Endothelial cell of umbilical vein (primary cell): Measurements from ENCODE around the gene RAB20. TPM values are rescaled to one million over a fixed set of nuclear protein-coding genes. Genes with fewer than 3 reads are reported as not detected.
"Not testable (repeated sequence)": the region's sequence is repeated elsewhere in the genome, so short reads cannot be mapped to it uniquely, and the experiment has no call there.

Experiments
- BruUV-seq: library from RNA; stranded (reverse); fragments of 400-500 nt; replicated peaks from 2 replicates; lab custom pipeline; 2021; lab: Mats Ljungman, UMichigan
- CTCF ChIA-PET: fragments of 300-600, 350-600 bp; sonication (Branson Sonifier 250); formaldehyde crosslinking; loops from one replicate; lab custom pipeline; 2021; ENCODE audit warnings: antibody characterized with exemption, inconsistent platforms; lab: Charles Lee
- POLR2A ChIA-PET: fragments of 300-600, 350-600 bp; sonication (Branson Sonifier 250); formaldehyde crosslinking; loops from one replicate; lab custom pipeline; 2021; ENCODE audit warnings: antibody characterized with exemption, inconsistent platforms; lab: Charles Lee
- DNase-seq: peaks from one replicate; pipeline ENCODE4 v3.0.0-alpha.2; 2011; ENCODE audit warnings: low read depth, low spot score
- FAIRE-seq: peaks from 2 replicates; lab custom pipeline; 2011; peaks lifted over from hg19 to GRCh38; lab: Jason Lieb, UNC
- H2AFZ ChIP-seq: 2 replicates; pipeline ENCODE4 v1.6.0; 2012; ENCODE audit warnings: low read depth, low read length, control low read depth, inconsistent platforms
- H3K27ac ChIP-seq: 2 replicates; pipeline ENCODE4 v1.5.1; 2011; ENCODE audit warnings: low read depth, mild to moderate bottlenecking, control low read depth, low read length, moderate library complexity; ENCODE audit not compliant: insufficient read depth
- H3K27me3 ChIP-seq, 2 experiments: 2 replicates each; pipeline versions ENCODE4 v1.6.0 to v1.6.1; 2011; ENCODE audit warnings: low read length in 2 of 2, mixed read lengths in 1 of 2; ENCODE audit not compliant: control insufficient read depth in 2 of 2, insufficient read depth in 2 of 2
- H3K36me3 ChIP-seq, 2 experiments: 2 replicates in 1 of 2; 3 replicates in 1 of 2; pipeline ENCODE4 v1.5.1; 2011; ENCODE audit warnings: low read length in 2 of 2, mild to moderate bottlenecking in 1 of 2, moderate library complexity in 1 of 2; ENCODE audit not compliant: control insufficient read depth in 2 of 2, insufficient read depth in 2 of 2; ENCODE audit errors: extremely low read depth in 1 of 2
- H3K4me1 ChIP-seq: 3 replicates; pipeline ENCODE4 v1.5.1; 2011; ENCODE audit warnings: mild to moderate bottlenecking, low read length; ENCODE audit not compliant: control insufficient read depth, insufficient read depth; ENCODE audit errors: extremely low read depth
- H3K4me2 ChIP-seq: 2 replicates; pipeline ENCODE4 v1.6.1; 2011; ENCODE audit warnings: low read length, control low read depth, mixed read lengths; ENCODE audit not compliant: insufficient read depth
- H3K4me3 ChIP-seq, 3 experiments: fragments of 200-600 bp in 1 of 3; sonication (generic), shearing (Covaris generic) in 1 of 3; replicated peaks in 1 of 3; 2 replicates each; pipeline ENCODE4 v1.5.1; 2011 to 2016; ENCODE audit warnings: control low read depth in 3 of 3, low read length in 3 of 3, mild to moderate bottlenecking in 2 of 3, inconsistent platforms in 1 of 3, low read depth in 1 of 3, moderate library complexity in 1 of 3; ENCODE audit not compliant: insufficient read depth in 1 of 3
- H3K79me2 ChIP-seq: 2 replicates; pipeline ENCODE4 v1.6.0; 2012; ENCODE audit warnings: low read length, inconsistent platforms; ENCODE audit not compliant: control insufficient read depth, insufficient read depth
- H3K9ac ChIP-seq: replicated peaks from 2 replicates; pipeline ENCODE3; 2011; ENCODE audit warnings: low read length, control low read depth; ENCODE audit not compliant: insufficient read depth; ENCODE audit errors: extremely low read depth
- H3K9me1 ChIP-seq: replicated peaks from 3 replicates; pipeline ENCODE4 v1.6.0; 2011; ENCODE audit warnings: mild to moderate bottlenecking, low read length; ENCODE audit not compliant: control insufficient read depth, insufficient read depth; ENCODE audit errors: extremely low read depth
- H3K9me3 ChIP-seq: replicated peaks from 2 replicates; pipeline ENCODE4 v1.5.1; 2012; ENCODE audit warnings: low read length, inconsistent platforms; ENCODE audit not compliant: control insufficient read depth, insufficient read depth
- H4K20me1 ChIP-seq: replicated peaks from 2 replicates; pipeline ENCODE3; 2011; ENCODE audit warnings: mild to moderate bottlenecking, low read length; ENCODE audit not compliant: control insufficient read depth, insufficient read depth; ENCODE audit errors: extremely low read depth
- EZH2 ChIP-seq: IDR thresholded peaks from 2 replicates; pipeline ENCODE4 v1.6.1; 2012; ENCODE audit warnings: borderline replicate concordance, low read depth, mild to moderate bottlenecking, moderate library complexity, low read length, inconsistent platforms; ENCODE audit not compliant: severe bottlenecking
- FOS ChIP-seq: IDR thresholded peaks from 2 replicates; pipeline ENCODE4 v1.6.1; 2011; ENCODE audit warnings: mild to moderate bottlenecking, low read length, moderate library complexity, borderline replicate concordance; ENCODE audit not compliant: insufficient read depth
- GATA2 ChIP-seq: IDR thresholded peaks from 2 replicates; pipeline ENCODE4 v1.7.0; 2011; ENCODE audit warnings: low read depth, mild to moderate bottlenecking, moderate library complexity, mixed read lengths, low read length; ENCODE audit not compliant: insufficient read length, insufficient read depth
- JUN ChIP-seq: IDR thresholded peaks from 2 replicates; pipeline ENCODE4 v1.6.1; 2011; ENCODE audit warnings: borderline replicate concordance, low read depth; ENCODE audit not compliant: insufficient read length, insufficient read depth
- MYC ChIP-seq: IDR thresholded peaks from one replicate; pipeline ENCODE4 v1.6.1; 2011; ENCODE audit warnings: mild to moderate bottlenecking, low read depth, low read length
- POLR2A ChIP-seq: IDR thresholded peaks from 2 replicates; pipeline ENCODE4 v1.6.1; 2012; ENCODE audit warnings: low read depth, mild to moderate bottlenecking, control low read depth, low read length
- POLR2AphosphoS5 ChIP-seq: IDR thresholded peaks from 2 replicates; pipeline ENCODE4 v1.6.1; 2012; ENCODE audit warnings: low read depth, mild to moderate bottlenecking, control low read depth, low read length, moderate library complexity; ENCODE audit not compliant: insufficient read depth
- dilution Hi-C: fragments of 300-500 bp; cut with MboI; formaldehyde crosslinking; loops from one replicate; pipeline ENCODE4 v1.15.0; 2019; ENCODE audit warnings: low sequenced_read_pairs; ENCODE audit not compliant: extremely low pct_ligation_motif_present
- intact Hi-C: fragments of 100-400 bp; cut with micrococcal nuclease; formaldehyde crosslinking; loops from one replicate; pipeline ENCODE4 v1.10.0; 2022
- polyA plus RNA-seq, 4 experiments: library from polyadenylated mRNA; depleted of rRNA in 3 of 4; stranded (reverse) in 3 of 4; unstranded in 1 of 4; fragments of >200 nt; gene quantifications; 2 replicates each; pipeline versions ENCODE4 v1.2.1 to v1.2.3, GENCODE V29; 2011 to 2012; ENCODE audit warnings: missing spikeins in 1 of 4
- total RNA-seq: library from RNA; stranded (reverse); gene quantifications from 2 replicates; pipeline ENCODE4 v1.2.3, GENCODE V29; 2021
- TF ChIP-seq, protein P1 (sequence below), 2 donors: IDR thresholded peaks; 1 replicate in 1 of 2; 2 replicates in 1 of 2; pipeline ENCODE4 v1.5.1; 2011; ENCODE audit warnings: low read length in 2 of 2, mild to moderate bottlenecking in 2 of 2, moderate library complexity in 2 of 2, control low read depth in 1 of 2, inconsistent platforms in 1 of 2, low read depth in 1 of 2; ENCODE audit not compliant: insufficient read depth in 1 of 2; ENCODE audit errors: extremely low read depth in 1 of 2
- TF ChIP-seq, protein P2 (sequence below): IDR thresholded peaks from 2 replicates; pipeline ENCODE4 v1.6.1; 2011; ENCODE audit not compliant: insufficient read depth, insufficient read length

The RAB20 gene
- total and polyA plus RNA-seq, 2 donors (not counting 3 experiments of a cell fraction or from before 2014, with no cell fraction given), result 1.3 to 1.7 TPM

DNA sequence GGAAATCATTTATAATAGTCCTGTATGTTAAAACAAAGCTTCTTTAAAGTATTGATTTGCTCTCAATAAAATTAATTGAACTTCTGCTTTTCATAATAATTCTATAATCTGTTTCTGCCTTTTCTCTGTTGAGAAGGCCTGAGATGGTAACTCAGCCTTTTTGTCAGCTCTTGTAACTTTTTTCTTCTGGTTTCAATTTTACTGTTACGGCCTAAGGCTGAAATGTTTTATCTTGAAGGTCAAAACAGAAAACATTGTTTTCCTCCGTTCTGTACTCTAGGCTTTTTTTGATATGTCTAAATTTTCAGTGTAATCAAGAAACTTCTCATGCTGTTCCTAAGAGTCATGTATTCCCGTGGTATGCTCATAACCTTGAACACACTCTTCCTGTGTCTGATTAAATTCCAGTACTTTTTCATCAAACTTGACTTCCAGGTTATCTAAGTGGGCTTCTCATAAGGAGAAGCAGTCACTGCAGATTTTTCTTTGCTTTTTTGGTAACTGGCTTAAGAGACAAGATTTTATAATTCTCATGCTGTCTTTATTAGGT, 46.2 kb upstream of the RAB20 start:
- Histone ChIP-seq H3K79me2 (no peaks in the 10 kb centered on the region), H2AFZ (no peak overlapping the region), H3K4me3 (no peak overlapping the region), H3K27me3 (no peaks in the 10 kb centered on the region), H3K4me1 (no peaks in the 10 kb centered on the region), H3K9me3 (no peaks in the 10 kb centered on the region), H3K9me1 (no peaks in the 10 kb centered on the region), H3K9ac (no peak overlapping the region), H3K27ac (no peak overlapping the region), H3K4me2 (no peak overlapping the region), H4K20me1 (no peaks in the 10 kb centered on the region), H3K36me3 (no peaks in the 10 kb centered on the region)
- FAIRE-seq (no peak), DNase-seq (no peak)
- intact Hi-C loops (no loop called here), dilution Hi-C loops (no loop called here)
- TF ChIP-seq GATA2 (no peak), POLR2AphosphoS5 (no peak), JUN (no peak), MYC (no peak), FOS (no peak), POLR2A (no peak), EZH2 (no peak)
- TF ChIP-seq, protein P1, sequence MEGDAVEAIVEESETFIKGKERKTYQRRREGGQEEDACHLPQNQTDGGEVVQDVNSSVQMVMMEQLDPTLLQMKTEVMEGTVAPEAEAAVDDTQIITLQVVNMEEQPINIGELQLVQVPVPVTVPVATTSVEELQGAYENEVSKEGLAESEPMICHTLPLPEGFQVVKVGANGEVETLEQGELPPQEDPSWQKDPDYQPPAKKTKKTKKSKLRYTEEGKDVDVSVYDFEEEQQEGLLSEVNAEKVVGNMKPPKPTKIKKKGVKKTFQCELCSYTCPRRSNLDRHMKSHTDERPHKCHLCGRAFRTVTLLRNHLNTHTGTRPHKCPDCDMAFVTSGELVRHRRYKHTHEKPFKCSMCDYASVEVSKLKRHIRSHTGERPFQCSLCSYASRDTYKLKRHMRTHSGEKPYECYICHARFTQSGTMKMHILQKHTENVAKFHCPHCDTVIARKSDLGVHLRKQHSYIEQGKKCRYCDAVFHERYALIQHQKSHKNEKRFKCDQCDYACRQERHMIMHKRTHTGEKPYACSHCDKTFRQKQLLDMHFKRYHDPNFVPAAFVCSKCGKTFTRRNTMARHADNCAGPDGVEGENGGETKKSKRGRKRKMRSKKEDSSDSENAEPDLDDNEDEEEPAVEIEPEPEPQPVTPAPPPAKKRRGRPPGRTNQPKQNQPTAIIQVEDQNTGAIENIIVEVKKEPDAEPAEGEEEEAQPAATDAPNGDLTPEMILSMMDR (IDR thresholded peaks at IDR 0.05; ENCODE audit: extremely low read depth in 1 of 2, insufficient read depth in 1 of 2, low read depth in 1 of 2, low read length in 2 of 2), result no peak
- TF ChIP-seq, protein P2, sequence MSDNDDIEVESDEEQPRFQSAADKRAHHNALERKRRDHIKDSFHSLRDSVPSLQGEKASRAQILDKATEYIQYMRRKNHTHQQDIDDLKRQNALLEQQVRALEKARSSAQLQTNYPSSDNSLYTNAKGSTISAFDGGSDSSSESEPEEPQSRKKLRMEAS, result no peak
- BruUV-seq, result no TSS peak
- CTCF ChIA-PET, result no interaction called here
- POLR2A ChIA-PET, result no interaction called here

DNA sequence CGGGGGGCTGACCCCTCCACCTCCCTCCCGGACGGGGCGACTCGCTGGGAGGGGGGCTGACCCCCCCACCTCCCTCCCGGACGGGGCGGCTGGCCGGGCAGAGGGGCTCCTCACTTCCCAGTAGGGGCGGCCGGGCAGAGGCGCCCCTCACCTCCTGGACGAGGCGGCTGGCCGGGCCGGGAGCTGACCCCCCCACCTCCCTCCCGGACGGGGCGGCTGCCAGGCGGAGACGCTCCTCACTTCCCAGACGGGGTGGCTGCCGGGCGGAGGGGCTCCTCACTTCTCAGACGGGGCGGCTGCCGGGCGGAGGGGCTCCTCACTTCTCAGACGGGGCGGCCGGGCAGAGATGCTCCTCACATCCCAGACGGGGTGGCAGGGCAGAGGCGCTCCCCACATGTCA, 44.8 kb upstream of the RAB20 start:
- H3K36me3 ChIP-seq, POLR2A ChIA-PET, intact Hi-C loops, dilution Hi-C loops, H3K4me2 ChIP-seq, H2AFZ ChIP-seq, H3K4me3 ChIP-seq, H3K27ac ChIP-seq, H3K79me2 ChIP-seq, H3K9ac ChIP-seq, H4K20me1 ChIP-seq, CTCF ChIA-PET, H3K9me1 ChIP-seq, H3K27me3 ChIP-seq, BruUV-seq, H3K9me3 ChIP-seq, FAIRE-seq, H3K4me1 ChIP-seq, DNase-seq: not testable (repeated sequence)
